DMS53 treated with DMSO at 0.1 percent for 48 hours (cell line): Measurements from ENCODE around the gene MAP3K12.
A peak's percentile ranks its signal among the peaks of the same experiment; 100 is the strongest.
"Not testable (repeated sequence)": the region's sequence is repeated elsewhere in the genome, so short reads cannot be mapped to it uniquely, and the experiment has no call there.

Experiments used
- DNase-seq: peaks from one replicate; lab custom pipeline; 2025; ENCODE audit not compliant: unreplicated experiment; lab: John Stamatoyannopoulos, UW

The MAP3K12 gene

DNA sequence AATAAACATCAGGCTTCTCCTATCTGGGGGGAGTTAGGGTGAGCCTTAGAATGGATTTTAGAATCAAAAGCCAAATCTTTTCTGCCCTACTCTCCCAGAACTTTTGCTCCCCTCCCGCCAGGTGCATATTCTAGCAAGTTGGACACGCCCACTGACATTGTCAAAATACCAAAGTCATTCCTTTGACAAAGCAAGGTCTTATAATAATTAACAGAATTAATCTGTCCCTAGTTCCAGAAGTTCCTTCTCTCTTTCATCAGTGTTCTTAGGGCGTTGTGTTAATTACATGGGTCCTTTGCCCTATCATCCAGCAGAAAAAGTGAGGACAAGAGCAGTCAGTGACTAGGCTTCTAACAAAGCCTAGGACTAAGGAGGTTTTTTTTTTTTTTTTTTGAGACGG, 55.3 kb downstream of the MAP3K12 start:
- no peak for DNase-seq

DNA sequence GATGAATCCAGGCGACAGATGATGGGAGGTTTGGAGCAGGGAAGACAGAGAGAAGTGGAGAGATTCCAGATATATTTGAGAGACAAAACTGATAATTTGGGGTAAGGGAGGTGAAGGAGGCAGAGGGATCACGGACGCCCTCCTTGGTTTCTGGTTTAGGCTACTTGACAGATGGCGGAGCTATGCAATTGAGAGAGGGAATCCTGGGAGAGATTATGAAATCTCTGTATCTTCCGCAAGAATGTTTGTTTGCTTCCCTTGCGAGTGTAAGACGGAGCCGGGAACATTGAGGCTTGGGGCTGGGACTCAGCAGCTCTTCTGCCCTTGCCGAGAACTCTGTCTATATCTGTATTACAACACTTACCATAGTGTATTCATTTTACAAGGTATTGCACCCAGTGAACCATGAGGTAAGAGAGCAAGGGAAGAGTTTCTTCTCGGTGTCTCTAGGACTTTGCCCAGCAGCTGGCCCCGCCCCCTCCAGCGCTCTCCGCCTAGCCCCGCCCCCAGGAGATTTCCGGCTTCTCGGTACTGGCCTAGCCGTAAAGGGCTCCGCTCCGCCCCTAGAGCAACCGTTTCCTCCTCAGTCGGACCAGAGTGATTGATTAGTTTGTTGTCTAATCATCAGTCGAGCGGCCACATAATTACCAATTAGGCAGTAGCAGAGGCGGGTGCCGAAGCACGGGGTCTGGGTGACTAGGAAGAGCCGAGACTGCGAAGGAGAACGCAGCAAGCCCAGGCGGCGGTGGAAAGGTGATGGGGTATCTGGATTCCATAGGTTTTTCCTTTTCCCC, 58.0 kb downstream of the MAP3K12 start, which contains the start of gene PRR13:
PRR13 (plus strand) TSS at position 695 of the 794 bp plus-strand sequence. CDS start 981 bp downstream, outside the sequence.
- peak; percentile 100 for DNase-seq

DNA sequence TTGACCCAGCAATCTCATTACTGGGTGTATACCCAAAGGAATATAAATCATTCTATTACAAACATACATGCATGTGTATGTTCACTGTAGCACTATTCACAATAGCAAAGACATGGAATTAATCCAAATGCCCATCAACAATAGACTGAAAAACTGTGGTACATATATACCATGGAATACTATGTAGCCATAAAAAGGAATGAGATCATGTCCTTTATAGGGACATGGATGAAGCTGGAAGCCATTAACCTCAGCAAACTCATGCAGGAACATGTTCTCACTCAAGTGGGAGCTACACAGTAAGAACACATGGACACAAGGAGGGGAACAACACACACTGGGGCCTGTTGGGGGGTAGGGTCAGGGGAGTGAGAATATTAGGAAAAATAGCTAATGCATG, 59.7 kb downstream of the MAP3K12 start:
- not testable (repeated sequence) for DNase-seq

DNA sequence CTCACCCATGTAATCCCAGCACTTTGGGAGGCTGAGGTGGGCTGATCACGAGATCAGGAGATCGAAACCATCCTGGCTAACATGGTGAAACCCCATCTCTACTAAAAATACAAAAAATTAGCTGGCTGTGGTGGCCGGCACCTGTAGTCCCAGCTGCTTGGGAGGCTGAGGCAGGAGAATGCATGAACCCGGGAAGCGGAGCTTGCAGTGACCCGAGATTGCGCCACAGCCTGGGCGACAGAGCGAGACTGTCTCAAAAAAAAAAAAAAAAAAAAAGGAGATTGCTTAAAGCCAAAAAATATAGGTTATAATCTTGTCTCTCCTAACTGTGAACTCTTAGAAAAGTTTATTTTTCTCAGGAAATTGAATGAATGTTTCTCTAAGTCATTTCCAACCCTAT, 63.9 kb downstream of the MAP3K12 start:
- DNase-seq, result not testable (repeated sequence)

DNA sequence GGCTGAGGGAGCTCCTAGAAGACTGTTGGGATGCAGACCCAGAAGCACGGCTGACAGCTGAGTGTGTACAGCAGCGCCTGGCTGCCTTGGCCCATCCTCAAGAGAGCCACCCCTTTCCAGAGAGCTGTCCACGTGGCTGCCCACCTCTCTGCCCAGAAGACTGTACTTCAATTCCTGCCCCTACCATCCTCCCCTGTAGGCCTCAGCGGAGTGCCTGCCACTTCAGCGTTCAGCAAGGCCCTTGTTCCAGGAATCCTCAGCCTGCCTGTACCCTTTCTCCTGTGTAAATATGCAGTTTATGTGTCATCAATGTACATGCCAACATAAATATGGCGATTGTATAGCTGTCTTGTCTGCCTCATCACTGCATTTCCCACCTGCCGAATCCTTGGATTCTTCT, 68.1 kb downstream of the MAP3K12 start:
- DNase-seq, result peak; percentile 24

DNA sequence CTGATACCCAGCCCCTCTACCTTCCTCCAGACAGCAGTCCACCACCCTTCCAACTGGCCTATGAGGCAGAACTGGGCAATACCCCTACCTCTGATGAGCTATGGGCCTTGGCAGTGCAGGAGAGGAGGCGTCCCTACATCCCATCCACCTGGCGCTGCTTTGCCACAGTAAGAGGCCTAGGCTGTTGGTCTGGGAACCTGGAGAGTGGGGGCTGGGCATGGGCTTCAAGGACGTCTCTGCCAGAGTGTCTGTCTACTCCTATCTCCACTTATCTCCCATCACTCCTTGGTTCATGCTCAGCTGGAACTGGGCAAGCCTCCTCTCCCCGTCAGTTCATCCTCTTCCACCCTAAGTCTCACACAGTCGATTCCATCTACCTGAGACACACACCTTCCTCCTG, 69.1 kb downstream of the MAP3K12 start:
- DNase-seq, result no peak
